Measurements from ENCODE around the gene SMC4.

DNA sequence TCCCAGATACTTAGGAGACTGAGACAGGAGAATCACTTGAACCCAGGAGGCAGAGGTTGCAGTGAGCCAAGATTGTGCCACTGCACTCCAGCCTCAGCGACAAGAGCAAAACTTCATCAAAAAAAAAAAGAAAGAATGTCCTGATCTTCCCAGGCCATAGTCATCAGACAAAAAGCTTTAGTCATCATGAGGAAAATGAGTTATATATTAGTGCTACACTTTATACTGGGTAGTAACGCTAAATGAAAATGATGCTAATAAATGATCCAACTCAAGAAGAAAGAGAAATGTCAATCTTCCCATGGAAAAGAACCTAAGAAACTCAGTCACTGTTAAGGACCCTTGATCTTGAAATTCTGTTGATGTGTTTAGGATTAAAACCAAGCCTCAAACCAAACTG is 76.4 kb downstream of the SMC4 start:
- TF ChIP-seq ATF1 (CRISPR knock-in tag; IDR thresholded peaks at IDR 0.05): no peak
- no peak for TF ChIP-seq MXD4 (CRISPR knock-in tag; IDR thresholded peaks at IDR 0.05; ENCODE audit: borderline replicate concordance)
- no peak for TF ChIP-seq IRF2 (CRISPR knock-in tag; IDR thresholded peaks at IDR 0.05; ENCODE audit: borderline replicate concordance, low read depth)
- no peak for TF ChIP-seq ZNF416 (CRISPR knock-in tag; IDR thresholded peaks at IDR 0.05)
- TF ChIP-seq, protein P1, sequence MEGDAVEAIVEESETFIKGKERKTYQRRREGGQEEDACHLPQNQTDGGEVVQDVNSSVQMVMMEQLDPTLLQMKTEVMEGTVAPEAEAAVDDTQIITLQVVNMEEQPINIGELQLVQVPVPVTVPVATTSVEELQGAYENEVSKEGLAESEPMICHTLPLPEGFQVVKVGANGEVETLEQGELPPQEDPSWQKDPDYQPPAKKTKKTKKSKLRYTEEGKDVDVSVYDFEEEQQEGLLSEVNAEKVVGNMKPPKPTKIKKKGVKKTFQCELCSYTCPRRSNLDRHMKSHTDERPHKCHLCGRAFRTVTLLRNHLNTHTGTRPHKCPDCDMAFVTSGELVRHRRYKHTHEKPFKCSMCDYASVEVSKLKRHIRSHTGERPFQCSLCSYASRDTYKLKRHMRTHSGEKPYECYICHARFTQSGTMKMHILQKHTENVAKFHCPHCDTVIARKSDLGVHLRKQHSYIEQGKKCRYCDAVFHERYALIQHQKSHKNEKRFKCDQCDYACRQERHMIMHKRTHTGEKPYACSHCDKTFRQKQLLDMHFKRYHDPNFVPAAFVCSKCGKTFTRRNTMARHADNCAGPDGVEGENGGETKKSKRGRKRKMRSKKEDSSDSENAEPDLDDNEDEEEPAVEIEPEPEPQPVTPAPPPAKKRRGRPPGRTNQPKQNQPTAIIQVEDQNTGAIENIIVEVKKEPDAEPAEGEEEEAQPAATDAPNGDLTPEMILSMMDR (IDR thresholded peaks at IDR 0.05): no peak
- no peak for TF ChIP-seq MAX (CRISPR knock-in tag; IDR thresholded peaks at IDR 0.05)
- TF ChIP-seq TCF7 (CRISPR knock-in tag; IDR thresholded peaks at IDR 0.05; ENCODE audit: low read depth): no peak
- TF ChIP-seq CREB1 (CRISPR knock-in tag; IDR thresholded peaks at IDR 0.05): no peak
- TF ChIP-seq TP53 (CRISPR knock-in tag; IDR thresholded peaks at IDR 0.05): no peak
- TF ChIP-seq, protein P2, sequence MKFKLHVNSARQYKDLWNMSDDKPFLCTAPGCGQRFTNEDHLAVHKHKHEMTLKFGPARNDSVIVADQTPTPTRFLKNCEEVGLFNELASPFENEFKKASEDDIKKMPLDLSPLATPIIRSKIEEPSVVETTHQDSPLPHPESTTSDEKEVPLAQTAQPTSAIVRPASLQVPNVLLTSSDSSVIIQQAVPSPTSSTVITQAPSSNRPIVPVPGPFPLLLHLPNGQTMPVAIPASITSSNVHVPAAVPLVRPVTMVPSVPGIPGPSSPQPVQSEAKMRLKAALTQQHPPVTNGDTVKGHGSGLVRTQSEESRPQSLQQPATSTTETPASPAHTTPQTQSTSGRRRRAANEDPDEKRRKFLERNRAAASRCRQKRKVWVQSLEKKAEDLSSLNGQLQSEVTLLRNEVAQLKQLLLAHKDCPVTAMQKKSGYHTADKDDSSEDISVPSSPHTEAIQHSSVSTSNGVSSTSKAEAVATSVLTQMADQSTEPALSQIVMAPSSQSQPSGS (CRISPR knock-in tag; IDR thresholded peaks at IDR 0.05; ENCODE audit: borderline replicate concordance, low read depth): no peak
- TF ChIP-seq NFATC4 (CRISPR knock-in tag; IDR thresholded peaks at IDR 0.05): no peak
